SJSA1 (cell line): ENCODE data around the gene TLCD3B. TPM values are rescaled to one million over a fixed set of nuclear protein-coding genes. Genes with fewer than 3 reads are reported as not detected.

Experiments used
- DNase-seq, 2 experiments: peaks; one replicate each; pipeline ENCODE4 v3.0.0-alpha.2; 2015 to 2020; ENCODE audit warnings: low spot score in 2 of 2, low read depth in 1 of 2
- H3K27ac ChIP-seq: fragments of 250-450 bp; sonication (Bioruptor Pico); 2 replicates; pipeline ENCODE4 v1.5.1; 2020; ENCODE audit warnings: mild to moderate bottlenecking, moderate library complexity
- H3K27me3 ChIP-seq: fragments of 250-450 bp; sonication (Bioruptor Pico); replicated peaks from 2 replicates; pipeline ENCODE4 v1.5.1; 2020; ENCODE audit warnings: mild to moderate bottlenecking, moderate library complexity
- H3K36me3 ChIP-seq: fragments of 250-450 bp; sonication (Bioruptor Pico); 2 replicates; pipeline ENCODE4 v1.5.1; 2020; ENCODE audit warnings: mild to moderate bottlenecking
- H3K4me1 ChIP-seq: fragments of 250-450 bp; sonication (Bioruptor Pico); replicated peaks from 2 replicates; pipeline ENCODE4 v1.6.1; 2021; ENCODE audit warnings: mild to moderate bottlenecking
- H3K4me3 ChIP-seq: fragments of 250-450 bp; sonication (Bioruptor Pico); 2 replicates; pipeline ENCODE4 v1.5.1; 2020; ENCODE audit warnings: mild to moderate bottlenecking
- H3K9me3 ChIP-seq: fragments of 250-450 bp; sonication (Bioruptor Pico); replicated peaks from 2 replicates; pipeline ENCODE4 v1.5.1; 2020; ENCODE audit warnings: mild to moderate bottlenecking
- total RNA-seq: library from RNA; depleted of rRNA; stranded (reverse); fragments of >200 nt; shearing (Covaris generic); gene quantifications from 2 replicates; pipeline ENCODE4 v1.2.3, GENCODE V29; 2014

The TLCD3B gene
- total RNA-seq, 1 experiment from 2014 or later: 0.55 TPM

GRCh38 chr16:30000735-30001631 is 30.1 kb downstream of the TLCD3B start:
- Histone ChIP-seq H3K4me3 (no peak overlapping the region), H3K9me3 (no peaks in the 10 kb centered on the region), H3K27me3 (no peaks in the 10 kb centered on the region), H3K27ac (no peak overlapping the region), H3K4me1 (peaks cover 5% of the 10 kb centered on the region), H3K36me3 (peaks cover 61% of the 10 kb centered on the region)
- DNase-seq: no peak

DNA sequence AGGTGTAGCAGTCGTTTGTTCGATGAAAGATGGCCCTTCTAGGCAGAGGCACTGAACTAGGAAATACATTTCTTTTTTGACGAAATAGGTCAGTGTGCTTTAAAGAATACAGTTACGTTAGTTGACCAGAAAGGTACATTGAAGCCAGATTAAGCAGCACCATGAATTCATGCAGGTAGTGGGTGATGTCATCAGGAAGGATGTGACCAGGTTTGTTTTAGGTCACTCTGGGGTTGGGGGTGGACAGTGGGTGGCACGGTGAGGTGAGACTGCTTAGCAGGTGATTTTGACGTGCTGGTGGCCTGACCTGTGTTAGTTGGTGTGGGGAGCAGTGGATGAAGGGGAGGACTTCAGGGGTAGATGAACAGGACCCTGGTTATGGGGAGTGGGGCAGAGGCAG is 31.5 kb downstream of the TLCD3B start:
- H3K9me3 ChIP-seq: no peaks in the 10 kb centered on the region
- H3K4me1 ChIP-seq: peaks cover 16% of the 10 kb centered on the region
- H3K4me3 ChIP-seq: no peak overlapping the region
- no peaks in the 10 kb centered on the region for H3K27me3 ChIP-seq
- H3K27ac ChIP-seq: no peak overlapping the region
- H3K36me3 ChIP-seq: peaks cover 62% of the 10 kb centered on the region
- no peak for DNase-seq

DNA sequence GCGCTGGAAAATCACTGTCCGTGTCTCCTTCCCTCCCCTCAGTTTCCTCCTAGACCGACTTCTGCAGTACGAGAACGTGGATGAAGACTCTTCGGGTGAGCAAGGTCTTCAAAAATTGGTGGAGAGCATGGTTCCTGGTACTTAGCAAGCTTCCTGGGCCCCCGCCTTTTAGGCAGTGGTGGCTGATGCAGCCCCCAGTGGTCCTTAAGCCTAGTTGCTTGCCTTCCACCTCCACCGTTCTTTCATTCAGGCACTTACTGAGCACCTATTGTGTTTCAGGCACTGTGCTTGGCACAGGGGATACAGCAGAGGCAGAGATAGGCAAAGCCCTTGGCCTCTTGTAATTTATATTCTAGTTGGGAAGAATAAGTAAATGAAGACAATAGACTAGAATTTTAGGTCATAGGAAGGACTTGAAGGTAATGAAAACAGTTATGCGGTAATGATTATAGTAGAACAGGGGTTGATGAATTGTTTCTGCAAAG is 34.3 kb downstream of the TLCD3B start:
- H3K27ac ChIP-seq: no peak overlapping the region
- H3K36me3 ChIP-seq: peaks cover 76% of the 10 kb centered on the region
- no peaks in the 10 kb centered on the region for H3K27me3 ChIP-seq
- no peaks in the 10 kb centered on the region for H3K9me3 ChIP-seq
- H3K4me3 ChIP-seq: peak overlapping the region; percentile 55
- no peak for DNase-seq
- H3K4me1 ChIP-seq: peaks cover 22% of the 10 kb centered on the region

DNA sequence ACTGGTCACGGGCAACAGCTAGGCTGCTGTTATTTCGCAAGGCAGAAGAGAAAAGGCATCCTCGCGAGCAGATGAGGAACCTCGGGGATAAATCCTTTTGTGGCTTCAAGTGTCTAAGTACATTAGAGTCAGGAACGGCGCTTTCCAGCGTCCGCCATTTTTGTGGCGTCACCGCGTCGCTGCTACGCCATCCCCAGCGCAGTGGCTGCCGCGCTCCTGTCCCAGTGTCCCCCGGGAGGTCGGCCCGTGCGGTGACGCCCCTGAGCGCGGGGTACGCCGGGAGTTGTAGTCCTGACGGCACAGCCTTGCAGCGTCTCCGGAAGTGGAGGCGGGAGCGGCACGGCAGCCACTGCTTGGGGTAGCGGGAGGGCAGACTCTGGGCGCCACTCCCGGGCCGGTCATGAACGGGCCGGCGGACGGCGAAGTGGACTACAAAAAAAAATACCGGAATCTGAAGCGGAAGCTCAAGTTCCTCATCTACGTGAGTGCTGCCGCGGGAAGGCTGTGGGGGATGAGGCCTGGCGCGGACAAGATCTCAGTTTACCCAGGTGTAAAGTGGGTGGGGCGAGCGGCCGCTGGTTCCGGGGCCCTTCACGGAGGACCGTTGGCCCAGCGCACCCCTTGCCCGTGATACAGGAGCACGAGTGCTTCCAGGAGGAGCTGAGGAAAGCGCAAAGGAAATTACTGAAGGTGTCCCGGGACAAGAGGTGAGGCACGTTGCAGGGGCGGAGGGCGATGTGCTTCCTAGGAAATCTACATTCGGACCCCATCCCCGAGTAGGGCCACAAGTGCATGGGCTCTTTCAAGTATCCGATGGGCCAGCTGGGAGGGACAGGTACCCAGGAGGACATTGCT is 34.9 kb downstream of the TLCD3B start, which contains the start of gene INO80E:
TSS of gene INO80E (plus strand) at position 331 of the 855 bp plus-strand sequence. CDS start at position 401, 70 bp downstream.
- peak; percentile 91 to 99 for DNase-seq
- Histone ChIP-seq H3K4me1 (peaks cover 22% of the 10 kb centered on the region), H3K4me3 (peak within 1 kb of the TSS; percentile 55), H3K36me3 (peaks cover 77% of the 10 kb centered on the region), H3K27me3 (no peaks in the 10 kb centered on the region), H3K9me3 (no peaks in the 10 kb centered on the region), H3K27ac (peak within 1 kb of the TSS; percentile 97)

DNA sequence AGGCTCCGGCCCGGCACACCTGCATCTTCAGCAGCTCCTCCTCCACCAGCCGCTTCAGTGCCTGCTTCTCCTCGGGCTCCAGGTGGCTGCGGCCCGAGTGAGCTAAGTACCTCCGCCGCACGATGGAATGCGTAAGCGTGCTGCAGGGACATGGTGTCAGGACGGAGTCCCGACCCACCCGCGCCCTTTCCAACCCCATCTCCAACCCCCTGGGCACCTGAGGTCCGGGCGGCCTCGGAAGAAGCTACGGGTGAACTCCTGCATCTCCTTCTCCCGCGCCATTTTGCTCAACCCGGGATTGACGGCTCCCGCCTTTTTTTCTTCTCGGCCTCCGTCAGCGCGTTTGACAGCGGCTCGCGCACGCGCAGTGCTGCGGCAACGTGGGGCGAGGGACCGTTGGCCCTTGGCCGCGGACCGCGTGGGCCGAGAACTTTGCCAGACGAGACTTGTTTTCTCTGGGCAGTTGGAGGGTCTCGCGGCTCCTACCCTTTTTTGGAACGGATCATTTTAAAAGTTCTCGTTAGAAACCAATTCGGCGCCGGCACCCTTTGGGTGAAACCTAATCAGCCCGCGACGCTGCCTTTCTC is 35.7 kb downstream of the TLCD3B start, which contains the start of gene HIRIP3:
TSS of gene HIRIP3 (minus strand) at position 294 of the 587 bp plus-strand sequence. CDS start at position 282, 12 bp downstream.
- peak within 1 kb of the TSS; percentile 97 for H3K27ac ChIP-seq
- no peaks in the 10 kb centered on the region for H3K9me3 ChIP-seq
- peaks cover 22% of the 10 kb centered on the region for H3K4me1 ChIP-seq
- H3K4me3 ChIP-seq: peak within 1 kb of the TSS; percentile 55
- peak; percentile 89 to 90 for DNase-seq
- peaks cover 74% of the 10 kb centered on the region for H3K36me3 ChIP-seq
- no peaks in the 10 kb centered on the region for H3K27me3 ChIP-seq

GRCh38 chr16:29994600-29995323 is 36.3 kb downstream of the TLCD3B start:
- peak overlapping the region; percentile 55 for H3K4me3 ChIP-seq
- H3K27me3 ChIP-seq: no peaks in the 10 kb centered on the region
- H3K36me3 ChIP-seq: peaks cover 75% of the 10 kb centered on the region
- peak overlapping the region; percentile 97 for H3K27ac ChIP-seq
- peak in 1 of 2 experiments; percentile 63 for DNase-seq
- no peaks in the 10 kb centered on the region for H3K9me3 ChIP-seq
- H3K4me1 ChIP-seq: peaks cover 22% of the 10 kb centered on the region

DNA sequence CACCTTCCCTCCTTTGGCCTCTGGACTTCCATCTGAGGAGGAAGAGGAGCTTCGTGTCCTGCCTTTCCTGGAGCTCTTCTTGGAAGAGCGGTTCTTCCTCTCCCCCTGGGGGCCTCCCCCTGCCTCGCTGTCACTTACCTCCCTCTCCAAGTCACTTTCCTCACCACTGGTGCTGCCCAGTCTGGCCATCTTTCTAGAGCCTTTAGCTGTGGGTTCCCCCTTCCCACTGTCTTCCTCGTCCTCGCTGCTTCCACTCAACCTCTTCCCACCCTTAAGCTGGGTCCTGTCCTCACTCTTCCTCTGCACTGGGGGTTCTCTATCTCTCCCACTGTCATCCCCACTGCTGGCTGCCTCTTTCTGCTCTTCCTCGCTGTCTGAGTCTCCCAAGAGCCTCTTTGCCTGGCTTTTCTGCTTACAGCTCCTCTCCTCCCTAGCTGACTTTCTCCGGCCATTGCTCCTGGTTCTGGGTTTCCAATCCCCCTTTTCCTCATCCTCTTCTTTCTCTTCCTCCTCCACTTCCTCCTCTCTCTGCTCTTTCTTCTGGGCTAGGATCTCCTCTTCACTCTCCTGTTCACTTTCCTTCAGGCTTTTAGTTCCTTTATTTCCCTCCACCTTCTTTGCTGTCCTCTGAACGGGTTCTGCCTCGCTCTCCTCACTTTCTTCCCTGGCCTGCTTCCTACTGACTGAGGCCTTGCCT is 37.0 kb downstream of the TLCD3B start:
- Histone ChIP-seq H3K9me3 (no peaks in the 10 kb centered on the region), H3K4me1 (peaks cover 22% of the 10 kb centered on the region), H3K27ac (no peak overlapping the region; the same call in 1 of the 2 replicates), H3K27me3 (no peaks in the 10 kb centered on the region), H3K4me3 (peak overlapping the region; percentile 55; the same call in 1 of the 2 replicates), H3K36me3 (peaks cover 77% of the 10 kb centered on the region)
- DNase-seq: no peak

- H3K9me3 ChIP-seq: no peaks in the 10 kb centered on the region
- no peak overlapping the region for H3K4me3 ChIP-seq
- no peaks in the 10 kb centered on the region for H3K27me3 ChIP-seq
- H3K4me1 ChIP-seq: peaks cover 22% of the 10 kb centered on the region
- no peak overlapping the region for H3K27ac ChIP-seq
- no peak for DNase-seq
- peaks cover 82% of the 10 kb centered on the region for H3K36me3 ChIP-seq
Observed at GRCh38 chr16:29993191-29993902, 37.7 kb downstream of the TLCD3B start.

DNA sequence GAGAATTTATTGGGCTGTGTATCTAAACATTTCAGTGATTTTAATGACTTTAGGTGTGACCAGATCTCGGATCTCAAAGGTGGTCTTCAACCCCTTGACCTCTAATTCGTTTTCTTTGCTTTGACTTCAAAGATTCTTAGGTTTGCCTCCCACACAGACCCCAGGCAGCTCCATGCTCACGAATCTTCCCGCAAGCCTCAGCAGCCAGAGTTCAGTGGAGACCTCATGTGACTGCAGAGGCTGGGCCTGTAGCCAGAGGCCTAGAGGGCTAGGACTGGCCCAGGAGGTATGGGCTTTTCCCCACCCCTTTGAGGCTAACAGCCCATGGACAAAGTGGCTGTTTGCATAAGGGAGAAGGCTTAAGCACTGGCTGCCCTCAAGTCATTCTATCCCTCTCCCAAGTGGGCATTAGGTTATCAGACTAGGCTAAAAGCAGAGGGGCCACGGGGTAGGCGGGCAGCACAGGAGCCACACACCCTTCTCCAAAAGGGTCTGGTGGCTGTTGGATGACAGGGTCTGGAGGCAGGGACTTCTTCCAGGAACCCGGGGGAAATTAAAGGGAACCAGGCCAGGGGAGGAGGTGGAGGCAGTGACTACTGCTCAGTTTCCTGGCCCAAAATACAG is 38.6 kb downstream of the TLCD3B start:
- DNase-seq: no peak
- Histone ChIP-seq H3K36me3 (peaks cover 84% of the 10 kb centered on the region), H3K27me3 (no peaks in the 10 kb centered on the region), H3K4me1 (peaks cover 22% of the 10 kb centered on the region), H3K27ac (no peak overlapping the region), H3K9me3 (no peaks in the 10 kb centered on the region), H3K4me3 (no peak overlapping the region)

DNA sequence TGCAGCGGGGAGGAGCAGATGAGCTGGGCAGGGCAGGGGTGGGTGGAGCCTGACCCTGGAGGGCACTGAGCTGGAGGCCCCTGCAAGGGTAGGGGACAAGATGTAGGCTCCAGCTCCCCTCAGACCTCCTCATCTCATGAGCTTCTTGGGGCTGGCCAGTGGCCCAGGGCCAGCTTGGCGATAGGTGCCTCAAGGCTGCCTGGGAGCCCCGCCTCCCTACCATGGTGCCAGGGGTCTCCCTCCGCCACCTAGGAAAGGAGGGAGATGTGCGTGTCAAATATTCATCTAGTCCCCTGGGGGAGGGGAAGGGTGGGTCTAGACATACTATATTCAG is 39.5 kb downstream of the TLCD3B start:
- H3K9me3 ChIP-seq: no peaks in the 10 kb centered on the region
- peaks cover 84% of the 10 kb centered on the region for H3K36me3 ChIP-seq
- peaks cover 17% of the 10 kb centered on the region for H3K4me1 ChIP-seq
- no peak overlapping the region for H3K4me3 ChIP-seq
- H3K27ac ChIP-seq: no peak overlapping the region
- no peaks in the 10 kb centered on the region for H3K27me3 ChIP-seq
- DNase-seq: no peak

GRCh38 chr16:29990883-29991570 is 40.0 kb downstream of the TLCD3B start:
- no peaks in the 10 kb centered on the region for H3K27me3 ChIP-seq
- no peak for DNase-seq
- no peaks in the 10 kb centered on the region for H3K9me3 ChIP-seq
- no peak overlapping the region for H3K27ac ChIP-seq
- H3K36me3 ChIP-seq: peaks cover 86% of the 10 kb centered on the region
- H3K4me3 ChIP-seq: no peak overlapping the region
- peaks cover 17% of the 10 kb centered on the region for H3K4me1 ChIP-seq
